Choroid plexus epithelial cell (primary cell): ENCODE measurements around the gene ERC2.

Source experiments
- DNase-seq: peaks from one replicate; pipeline ENCODE4 v3.0.0-alpha.2; 2010; ENCODE audit warnings: low read depth
- H3K4me3 ChIP-seq: 2 replicates; pipeline ENCODE4 v1.5.1; 2011; ENCODE audit warnings: low read depth, mild to moderate bottlenecking, control low read depth, low read length, moderate library complexity
- TF ChIP-seq, protein P1 (sequence below): conservative IDR thresholded peaks from 2 replicates; pipeline ENCODE4 v1.5.1; 2011; ENCODE audit warnings: low read depth, mild to moderate bottlenecking, control low read depth, inconsistent platforms, low read length, moderate library complexity

The ERC2 gene

DNA sequence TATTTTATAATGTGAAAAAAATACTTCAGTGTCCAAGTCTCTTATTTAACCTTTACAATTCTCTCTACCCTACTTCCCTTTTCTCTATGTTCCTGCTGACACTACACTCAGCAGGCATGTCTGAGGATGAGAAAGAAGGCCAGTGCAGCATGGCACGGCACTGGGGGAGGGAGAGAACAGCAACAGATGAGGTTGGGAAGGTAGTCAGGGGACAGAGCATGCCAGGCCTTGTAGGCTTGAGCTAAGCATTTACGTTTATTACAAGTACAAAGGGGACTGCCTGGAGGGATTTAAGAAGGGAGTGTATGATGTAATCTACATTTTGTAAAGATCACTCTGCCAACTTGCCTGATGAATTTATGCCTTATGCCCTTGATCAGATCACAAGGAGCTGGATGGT is 863.9 kb downstream of the ERC2 start:
- H3K4me3 ChIP-seq = no peak overlapping the region
- TF ChIP-seq, protein P1, sequence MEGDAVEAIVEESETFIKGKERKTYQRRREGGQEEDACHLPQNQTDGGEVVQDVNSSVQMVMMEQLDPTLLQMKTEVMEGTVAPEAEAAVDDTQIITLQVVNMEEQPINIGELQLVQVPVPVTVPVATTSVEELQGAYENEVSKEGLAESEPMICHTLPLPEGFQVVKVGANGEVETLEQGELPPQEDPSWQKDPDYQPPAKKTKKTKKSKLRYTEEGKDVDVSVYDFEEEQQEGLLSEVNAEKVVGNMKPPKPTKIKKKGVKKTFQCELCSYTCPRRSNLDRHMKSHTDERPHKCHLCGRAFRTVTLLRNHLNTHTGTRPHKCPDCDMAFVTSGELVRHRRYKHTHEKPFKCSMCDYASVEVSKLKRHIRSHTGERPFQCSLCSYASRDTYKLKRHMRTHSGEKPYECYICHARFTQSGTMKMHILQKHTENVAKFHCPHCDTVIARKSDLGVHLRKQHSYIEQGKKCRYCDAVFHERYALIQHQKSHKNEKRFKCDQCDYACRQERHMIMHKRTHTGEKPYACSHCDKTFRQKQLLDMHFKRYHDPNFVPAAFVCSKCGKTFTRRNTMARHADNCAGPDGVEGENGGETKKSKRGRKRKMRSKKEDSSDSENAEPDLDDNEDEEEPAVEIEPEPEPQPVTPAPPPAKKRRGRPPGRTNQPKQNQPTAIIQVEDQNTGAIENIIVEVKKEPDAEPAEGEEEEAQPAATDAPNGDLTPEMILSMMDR = no peak
- no peak for DNase-seq

DNA sequence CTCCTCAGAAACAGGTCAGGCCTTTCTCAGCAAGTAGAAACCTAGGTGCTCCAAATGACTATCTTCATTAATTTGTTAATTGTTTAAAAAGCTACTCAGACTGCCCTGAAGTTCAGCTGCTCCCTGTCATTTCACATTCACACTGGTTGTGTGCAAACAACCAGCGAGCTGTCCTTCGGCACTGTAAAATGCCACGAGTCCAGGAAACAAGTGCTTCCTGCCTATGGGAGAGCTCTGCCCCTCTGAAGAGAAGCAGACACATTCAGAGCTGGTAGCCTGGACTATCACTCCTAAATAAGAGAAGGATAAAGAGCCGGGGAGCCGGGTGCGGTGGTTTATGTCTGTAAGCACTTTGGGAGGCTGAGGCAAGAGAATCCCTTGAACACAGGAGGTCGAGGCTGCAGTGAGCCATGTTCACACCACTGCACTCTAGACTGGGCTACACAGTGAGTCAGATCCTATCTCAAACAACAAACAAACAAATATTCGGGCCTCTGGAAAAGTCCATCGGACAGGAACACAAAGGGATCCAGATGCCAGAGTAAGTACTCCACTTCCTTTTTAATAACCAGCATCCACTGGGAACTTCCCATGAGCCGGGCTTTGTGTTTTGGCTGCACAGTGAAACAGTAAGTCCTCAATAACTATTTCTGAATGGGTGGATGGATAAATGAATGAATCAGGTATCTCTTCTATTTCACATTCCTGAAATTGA is 866.7 kb downstream of the ERC2 start:
- no peak overlapping the region for H3K4me3 ChIP-seq
- DNase-seq = no peak
- TF ChIP-seq, protein P1 = no peak

DNA sequence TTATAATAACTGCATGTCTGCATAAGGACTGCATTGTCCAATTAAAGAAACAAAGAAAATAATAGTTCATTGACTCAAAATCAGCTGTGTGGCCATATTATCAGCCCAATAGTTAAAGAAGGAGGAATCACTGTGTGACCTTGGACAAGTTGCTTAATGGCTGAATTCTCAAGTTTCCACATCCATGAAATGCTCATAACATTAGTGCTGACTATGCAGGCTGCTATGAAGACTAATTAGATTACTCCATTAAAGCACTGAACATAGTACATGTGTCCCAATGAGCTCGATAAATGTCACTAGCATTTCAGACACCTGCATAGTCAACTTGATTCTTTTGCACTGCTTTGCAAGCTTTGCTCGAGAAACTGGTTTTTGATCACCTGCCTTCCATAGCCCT is 870.0 kb downstream of the ERC2 start:
- TF ChIP-seq, protein P1 = no peak
- no peak for DNase-seq
- H3K4me3 ChIP-seq = no peak overlapping the region

DNA sequence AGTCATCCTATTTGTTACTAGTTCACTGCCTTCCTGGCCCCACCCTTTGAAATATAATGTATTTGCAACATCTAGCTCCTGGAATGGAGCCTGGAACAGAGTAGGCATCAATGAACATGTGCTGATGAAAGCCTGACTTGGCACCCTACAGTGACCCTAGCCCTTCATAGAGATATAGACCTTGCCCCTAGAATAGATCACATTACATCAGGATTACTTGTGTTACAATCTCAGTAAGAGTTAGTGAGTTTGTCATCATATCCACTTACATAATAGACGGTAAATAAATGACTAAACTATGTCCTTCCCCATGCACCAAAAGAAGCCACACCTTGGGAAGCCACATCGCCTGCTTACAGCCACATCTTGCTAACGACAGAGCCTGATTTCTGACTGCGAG is 870.6 kb downstream of the ERC2 start:
- H3K4me3 ChIP-seq = no peak overlapping the region
- TF ChIP-seq, protein P1 = no peak
- no peak for DNase-seq

DNA sequence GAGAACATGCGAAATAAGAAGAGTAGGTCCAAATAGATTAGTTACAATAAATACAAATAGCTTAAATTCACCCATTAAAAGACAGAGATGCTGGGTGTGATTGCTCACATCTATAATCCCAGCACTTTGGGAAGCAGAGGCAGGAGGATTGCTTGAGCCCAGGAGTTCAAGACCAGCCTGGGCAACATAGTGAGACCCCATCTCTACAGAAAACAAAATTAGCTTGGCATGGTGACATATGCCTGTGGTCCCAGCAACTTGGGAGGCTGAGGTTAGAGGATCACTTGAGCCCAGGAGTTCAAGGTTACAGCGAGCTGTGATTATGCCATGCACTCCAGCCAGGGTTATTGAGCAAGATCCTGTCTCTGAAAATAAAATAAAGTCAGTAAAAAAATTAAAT is 872.1 kb downstream of the ERC2 start:
- no peak for DNase-seq
- no peak overlapping the region for H3K4me3 ChIP-seq
- TF ChIP-seq, protein P1 = no peak

DNA sequence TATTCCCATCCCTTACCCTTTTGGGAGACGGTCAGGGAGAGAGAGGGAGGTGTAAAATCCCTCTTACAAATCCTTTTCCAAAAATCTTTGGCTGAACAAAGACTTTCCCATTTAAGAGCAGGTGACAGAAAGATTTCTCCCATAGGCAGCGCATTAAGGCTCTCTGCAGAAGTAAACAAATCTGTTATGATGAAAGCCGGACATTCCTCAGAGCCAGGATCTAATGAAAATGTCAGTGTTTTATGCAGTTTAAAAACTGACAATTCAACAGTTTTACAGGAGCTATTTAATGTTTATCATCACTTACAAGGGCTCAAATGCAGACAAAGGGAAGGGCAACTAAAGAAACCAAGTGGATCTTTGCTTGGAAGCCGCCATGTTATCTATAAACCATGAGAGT is 872.8 kb downstream of the ERC2 start:
- DNase-seq = no peak
- H3K4me3 ChIP-seq = no peak overlapping the region
- TF ChIP-seq, protein P1 = no peak

DNA sequence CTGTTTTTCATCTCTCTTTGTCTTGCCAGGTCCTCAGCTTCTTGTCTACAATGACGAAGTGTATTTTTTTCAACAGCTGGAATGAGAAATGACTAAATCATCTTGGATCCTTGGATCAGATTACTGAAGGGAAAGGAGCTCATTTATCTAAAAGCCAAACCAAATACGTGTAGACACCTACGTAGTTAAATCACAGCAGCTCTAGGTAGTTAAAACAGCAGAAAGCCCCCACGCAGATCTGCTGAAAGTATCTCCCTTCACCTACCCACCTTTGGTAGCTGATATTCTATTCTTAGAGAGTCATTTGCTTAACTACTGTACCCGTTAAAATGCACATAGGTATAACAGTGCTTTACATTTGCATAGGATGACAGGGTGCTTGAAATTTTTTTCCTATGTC is 875.7 kb downstream of the ERC2 start:
- no peak overlapping the region for H3K4me3 ChIP-seq
- no peak for DNase-seq

More for the DNA sequence above, 875.7 kb downstream of the ERC2 start:
- TF ChIP-seq, protein P1 = no peak
